GM12875 (cell line): ENCODE measurements around the gene CDC27.
"Not testable (repeated sequence)": the region's sequence is repeated elsewhere in the genome, so short reads cannot be mapped to it uniquely, and the experiment has no call there.

ENCODE experiments used
- H3K4me3 ChIP-seq: one replicate; pipeline ENCODE4 v1.5.1; 2011; ENCODE audit warnings: low read depth, low read length, control low read depth
- TF ChIP-seq, protein P1 (sequence below): IDR thresholded peaks from 2 replicates; pipeline ENCODE4 v1.5.1; 2011; ENCODE audit warnings: low read depth, mild to moderate bottlenecking, control low read depth, inconsistent platforms, low read length, moderate library complexity, borderline replicate concordance; ENCODE audit not compliant: insufficient read depth

Gene CDC27

DNA sequence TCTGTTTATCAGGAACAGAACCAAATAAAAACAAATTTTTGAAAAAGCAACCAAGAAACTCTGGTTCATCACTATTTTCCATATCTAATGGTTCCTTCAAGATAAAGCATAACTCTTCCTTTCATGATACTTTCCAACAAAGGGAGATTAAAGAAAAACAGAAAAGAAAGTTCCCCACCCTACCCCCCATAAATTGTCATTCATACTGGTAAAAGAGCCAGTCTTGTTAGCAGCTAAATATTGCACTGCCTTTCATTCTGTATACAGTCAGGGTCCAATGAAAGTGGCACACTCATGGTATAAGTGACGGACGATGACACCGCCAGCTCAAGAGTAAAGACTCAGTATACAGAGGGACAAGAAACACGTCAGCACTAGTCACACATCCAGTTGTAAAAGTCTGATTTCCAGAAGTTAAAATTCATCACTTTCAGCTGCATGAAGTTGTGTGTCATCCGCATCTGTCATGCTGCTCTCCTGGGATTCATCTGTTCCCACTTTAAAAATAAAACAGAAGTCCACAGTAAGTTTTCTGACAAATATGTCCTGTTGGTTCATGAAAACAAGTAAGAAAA lies 68.5 kb downstream of the CDC27 start:
- TF ChIP-seq, protein P1, sequence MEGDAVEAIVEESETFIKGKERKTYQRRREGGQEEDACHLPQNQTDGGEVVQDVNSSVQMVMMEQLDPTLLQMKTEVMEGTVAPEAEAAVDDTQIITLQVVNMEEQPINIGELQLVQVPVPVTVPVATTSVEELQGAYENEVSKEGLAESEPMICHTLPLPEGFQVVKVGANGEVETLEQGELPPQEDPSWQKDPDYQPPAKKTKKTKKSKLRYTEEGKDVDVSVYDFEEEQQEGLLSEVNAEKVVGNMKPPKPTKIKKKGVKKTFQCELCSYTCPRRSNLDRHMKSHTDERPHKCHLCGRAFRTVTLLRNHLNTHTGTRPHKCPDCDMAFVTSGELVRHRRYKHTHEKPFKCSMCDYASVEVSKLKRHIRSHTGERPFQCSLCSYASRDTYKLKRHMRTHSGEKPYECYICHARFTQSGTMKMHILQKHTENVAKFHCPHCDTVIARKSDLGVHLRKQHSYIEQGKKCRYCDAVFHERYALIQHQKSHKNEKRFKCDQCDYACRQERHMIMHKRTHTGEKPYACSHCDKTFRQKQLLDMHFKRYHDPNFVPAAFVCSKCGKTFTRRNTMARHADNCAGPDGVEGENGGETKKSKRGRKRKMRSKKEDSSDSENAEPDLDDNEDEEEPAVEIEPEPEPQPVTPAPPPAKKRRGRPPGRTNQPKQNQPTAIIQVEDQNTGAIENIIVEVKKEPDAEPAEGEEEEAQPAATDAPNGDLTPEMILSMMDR, result no peak
- H3K4me3 ChIP-seq, result no peak overlapping the region

DNA sequence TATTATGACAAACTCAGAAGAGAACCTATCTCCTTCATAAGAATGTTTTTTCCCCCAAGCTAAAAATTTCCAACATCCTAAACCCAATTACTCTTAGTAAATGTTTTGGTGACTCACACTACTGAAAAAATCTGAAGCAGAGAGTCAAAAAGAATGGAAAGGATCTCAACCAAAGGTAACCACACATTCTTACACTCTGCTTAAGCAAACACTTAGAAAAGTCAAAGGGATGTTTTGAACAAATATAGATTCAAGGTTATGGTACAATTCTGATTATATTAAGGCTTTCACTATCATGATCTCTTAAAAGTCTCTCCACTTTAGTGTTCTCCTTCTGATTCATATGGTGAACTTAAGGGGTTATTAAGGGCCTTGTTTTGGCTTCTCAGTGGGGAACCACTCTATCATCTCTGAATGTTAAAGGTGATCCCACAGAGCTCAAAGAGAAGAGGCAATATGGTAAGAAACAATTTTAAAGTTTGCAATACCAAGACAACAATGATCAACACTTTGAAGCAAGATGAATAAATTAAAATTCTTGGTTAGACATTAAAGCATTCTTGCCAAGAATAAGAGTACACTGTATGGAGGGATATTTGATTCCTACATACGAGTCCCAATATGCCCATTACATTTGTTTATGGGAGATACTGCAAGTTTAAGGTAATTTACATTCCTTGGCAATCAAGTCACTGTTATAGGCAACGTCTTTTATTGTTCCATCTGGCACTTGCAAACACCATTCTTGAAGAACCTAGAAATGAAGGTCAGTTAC lies 69.2 kb downstream of the CDC27 start:
- H3K4me3 ChIP-seq, result no peak overlapping the region
- TF ChIP-seq, protein P1, result no peak

- TF ChIP-seq, protein P1, result no peak
- no peak overlapping the region for H3K4me3 ChIP-seq
These were observed 71.7 kb downstream of the CDC27 start for GRCh38 chr17:47117386-47117785.

- no peak overlapping the region for H3K4me3 ChIP-seq
- TF ChIP-seq, protein P1, result no peak
These were observed 83.0 kb downstream of the CDC27 start for GRCh38 chr17:47106130-47106529.

DNA sequence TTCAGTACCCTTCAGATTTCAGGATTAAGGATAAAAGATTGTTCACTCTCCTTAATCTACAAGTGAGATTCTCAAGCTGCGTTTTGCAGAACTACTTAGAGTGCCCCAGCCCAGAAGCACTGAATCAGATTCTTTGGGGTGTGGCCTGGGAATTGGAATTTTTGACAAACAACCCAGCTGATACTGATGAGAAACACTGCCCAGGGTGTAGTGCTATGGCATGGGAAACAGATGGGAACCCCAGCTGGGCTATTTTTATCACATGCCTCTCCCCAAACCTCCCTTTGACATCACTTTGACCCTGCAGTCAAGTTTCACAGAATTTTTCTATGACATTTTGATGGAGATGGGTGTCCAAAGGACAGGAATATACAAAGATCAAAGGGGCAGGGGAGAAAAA lies 83.8 kb downstream of the CDC27 start:
- not testable (repeated sequence) for H3K4me3 ChIP-seq

DNA sequence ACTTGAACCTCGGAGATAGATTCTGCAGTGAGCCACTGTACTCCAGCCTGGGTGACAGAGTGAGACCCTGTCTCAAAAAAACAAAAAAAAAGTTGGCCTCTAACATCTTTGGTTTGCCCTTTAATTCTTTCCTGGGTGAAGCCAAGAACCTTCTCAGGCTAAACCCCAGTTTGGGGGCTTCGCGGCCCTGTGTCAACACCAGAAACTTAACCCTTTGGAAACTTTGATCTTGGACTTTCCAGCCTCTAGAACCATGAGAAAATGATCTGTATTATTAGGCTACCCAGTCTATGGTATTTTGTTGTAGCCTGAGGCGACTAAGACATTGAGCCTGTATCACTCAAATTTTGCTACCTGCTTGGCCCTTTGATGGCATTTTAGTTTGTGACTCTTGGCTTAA lies 86.2 kb downstream of the CDC27 start:
- TF ChIP-seq, protein P1, result no peak
- H3K4me3 ChIP-seq, result no peak overlapping the region

DNA sequence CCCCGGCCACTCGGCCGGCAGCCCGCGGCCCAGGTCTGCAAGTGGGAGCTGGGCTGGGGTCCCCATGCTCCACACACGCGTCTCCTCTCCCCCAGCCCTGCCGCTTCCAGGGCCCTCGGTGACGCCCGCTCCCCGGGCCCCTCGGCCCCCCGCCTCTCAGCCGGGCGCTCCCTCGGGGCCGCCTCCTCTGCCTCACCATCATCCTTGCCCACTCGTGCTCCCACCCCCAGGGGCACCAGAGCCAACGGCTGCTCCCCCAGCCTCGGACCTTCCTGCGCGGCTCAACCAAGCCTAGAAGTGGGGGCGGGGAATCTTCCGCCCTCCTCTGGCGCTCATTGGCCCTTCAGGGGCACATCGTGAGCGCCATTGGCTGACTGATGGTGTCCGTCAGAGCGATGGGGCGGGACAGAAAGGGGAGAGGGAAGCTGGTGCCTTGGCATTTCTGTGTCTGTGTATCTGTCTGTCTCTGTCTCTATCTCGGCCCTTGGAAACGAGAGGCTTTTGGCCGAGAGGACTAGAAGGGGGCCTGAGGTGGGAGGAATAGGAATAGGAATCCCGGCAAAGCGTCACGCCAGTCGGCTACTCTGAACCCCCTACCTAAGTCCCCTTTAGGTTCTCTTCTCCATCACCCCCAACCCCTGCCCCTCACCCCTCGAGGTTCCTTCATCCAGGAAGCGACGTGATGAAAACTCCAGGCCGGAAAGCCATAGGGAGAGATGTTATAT lies 88.9 kb downstream of the CDC27 start:
- H3K4me3 ChIP-seq, result peak overlapping the region; percentile 86
- TF ChIP-seq, protein P1, result no peak
